Activated T-helper 2 cell treated with anti-CD3 and anti-CD28 coated beads, Interferon-gamma antibody, Interleukin-2, Interleukin-4, amounts not matched to agents 10 μg/mL and 5 μg/mL and 100 μg/mL, durations not matched to agents 14 hours and 24 hours and 36 hours (primary cell): ENCODE measurements around the gene TNFRSF21. TPM values are rescaled to one million over a fixed set of nuclear protein-coding genes. Genes with fewer than 3 reads are reported as not detected.
"Not testable (repeated sequence)": the region's sequence is repeated elsewhere in the genome, so short reads cannot be mapped to it uniquely, and the experiment has no call there.

Source experiments
- DNase-seq: peaks from one replicate; pipeline ENCODE4 v3.0.0; 2021; ENCODE audit warnings: low spot score
- H3K27ac Mint-ChIP-seq: one replicate; pipeline ENCODE4 v1.8.0; 2021; ENCODE audit warnings: mixed read lengths
- H3K27me3 Mint-ChIP-seq: one replicate; pipeline ENCODE4 v1.8.0; 2021; ENCODE audit warnings: low read depth, mixed read lengths
- H3K36me3 Mint-ChIP-seq: one replicate; pipeline ENCODE4 v1.8.0; 2021; ENCODE audit warnings: low read depth, mixed read lengths
- H3K4me1 Mint-ChIP-seq: one replicate; pipeline ENCODE4 v1.8.0; 2021; ENCODE audit warnings: low read depth, mixed read lengths
- H3K4me3 Mint-ChIP-seq: one replicate; pipeline ENCODE4 v1.8.0; 2021; ENCODE audit warnings: low read depth, mild to moderate bottlenecking, moderate library complexity, mixed read lengths
- H3K9me3 Mint-ChIP-seq: one replicate; pipeline ENCODE4 v1.8.0; 2021; ENCODE audit warnings: mixed read lengths
- intact Hi-C: fragments of 100-400 bp; cut with micrococcal nuclease; formaldehyde crosslinking; loops from one replicate; pipeline ENCODE4 v1.15.1; 2023
- total RNA-seq: library from RNA; stranded (reverse); gene quantifications from 2 replicates; pipeline ENCODE4 v1.2.3, GENCODE V29; 2022

Gene TNFRSF21
- total RNA-seq, 1 donor from 2014 or later, result 2.7 TPM

DNA sequence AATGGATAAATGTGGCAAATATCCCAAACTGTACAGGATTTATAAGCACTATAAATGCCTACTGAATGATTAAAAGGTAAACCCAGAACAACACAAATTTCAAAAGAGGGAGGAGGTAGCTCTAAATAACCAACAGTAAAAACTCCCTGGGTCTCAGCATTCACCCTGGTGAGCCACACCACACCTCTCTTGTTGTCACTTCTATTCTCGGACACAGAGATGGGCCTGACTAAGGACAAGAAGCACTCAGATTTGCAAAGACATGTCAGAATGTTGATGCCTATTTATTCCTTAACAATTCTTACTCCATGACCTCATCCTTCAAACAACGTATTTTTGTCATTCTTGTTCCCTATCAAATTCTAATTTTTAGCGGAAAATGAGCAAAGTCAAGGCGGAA, 14.7 kb downstream of the TNFRSF21 start:
- no peak overlapping the region for H3K4me3 Mint-ChIP-seq
- no peaks in the 10 kb centered on the region for H3K36me3 Mint-ChIP-seq
- intact Hi-C loops, result no loop called here
- no peaks in the 10 kb centered on the region for H3K4me1 Mint-ChIP-seq
- no peak for DNase-seq
- peaks cover 5% of the 10 kb centered on the region for H3K9me3 Mint-ChIP-seq
- no peak overlapping the region for H3K27ac Mint-ChIP-seq
- H3K27me3 Mint-ChIP-seq, result peaks cover 4% of the 10 kb centered on the region

DNA sequence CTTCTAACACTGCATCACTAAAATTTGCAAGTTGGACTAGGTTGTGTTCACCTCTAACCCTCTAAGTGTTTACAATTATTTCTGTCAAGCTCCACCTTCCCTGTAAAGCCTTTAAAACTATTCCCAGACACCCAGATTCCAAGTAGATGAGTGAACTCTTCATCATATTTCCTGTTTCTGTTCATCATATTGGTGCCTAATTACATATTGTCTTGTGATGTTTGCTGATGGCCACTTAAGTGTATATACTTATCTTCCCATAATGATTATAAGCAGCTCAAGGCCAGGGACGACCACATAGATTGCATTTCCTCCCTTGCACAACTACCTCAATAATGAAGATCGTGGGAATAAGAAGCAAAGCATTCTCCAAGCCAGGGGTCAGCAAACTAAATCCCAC, 16.8 kb downstream of the TNFRSF21 start:
- no peak for DNase-seq
- H3K36me3 Mint-ChIP-seq, result no peaks in the 10 kb centered on the region
- peaks cover 5% of the 10 kb centered on the region for H3K9me3 Mint-ChIP-seq
- H3K27me3 Mint-ChIP-seq, result peaks cover 4% of the 10 kb centered on the region
- no peak overlapping the region for H3K27ac Mint-ChIP-seq
- H3K4me3 Mint-ChIP-seq, result no peak overlapping the region
- H3K4me1 Mint-ChIP-seq, result no peaks in the 10 kb centered on the region
- intact Hi-C loops, result no loop called here

DNA sequence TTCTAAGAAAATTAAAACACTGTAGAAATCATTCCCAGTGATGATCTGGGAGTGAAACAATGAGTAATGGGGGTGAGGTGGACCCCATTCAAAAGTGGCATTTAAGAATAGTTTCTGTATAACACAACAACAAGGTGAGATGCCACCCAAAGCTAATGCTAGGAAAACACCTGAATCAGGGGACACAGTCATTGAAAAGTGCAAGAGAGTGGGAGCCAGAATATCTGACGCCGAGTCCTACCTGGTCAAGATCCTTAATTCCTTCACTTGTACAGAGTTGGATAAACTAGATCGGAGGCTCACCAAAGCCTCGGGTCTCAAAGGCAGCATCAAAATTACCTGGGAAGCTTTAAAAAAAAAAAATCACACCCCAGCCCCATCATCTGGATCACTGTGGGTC, 17.7 kb downstream of the TNFRSF21 start:
- no peak overlapping the region for H3K4me3 Mint-ChIP-seq
- H3K9me3 Mint-ChIP-seq, result peaks cover 5% of the 10 kb centered on the region
- DNase-seq, result no peak
- no peak overlapping the region for H3K27ac Mint-ChIP-seq
- H3K36me3 Mint-ChIP-seq, result no peaks in the 10 kb centered on the region
- H3K27me3 Mint-ChIP-seq, result peaks cover 4% of the 10 kb centered on the region
- H3K4me1 Mint-ChIP-seq, result no peaks in the 10 kb centered on the region
- intact Hi-C loops, result no loop called here

DNA sequence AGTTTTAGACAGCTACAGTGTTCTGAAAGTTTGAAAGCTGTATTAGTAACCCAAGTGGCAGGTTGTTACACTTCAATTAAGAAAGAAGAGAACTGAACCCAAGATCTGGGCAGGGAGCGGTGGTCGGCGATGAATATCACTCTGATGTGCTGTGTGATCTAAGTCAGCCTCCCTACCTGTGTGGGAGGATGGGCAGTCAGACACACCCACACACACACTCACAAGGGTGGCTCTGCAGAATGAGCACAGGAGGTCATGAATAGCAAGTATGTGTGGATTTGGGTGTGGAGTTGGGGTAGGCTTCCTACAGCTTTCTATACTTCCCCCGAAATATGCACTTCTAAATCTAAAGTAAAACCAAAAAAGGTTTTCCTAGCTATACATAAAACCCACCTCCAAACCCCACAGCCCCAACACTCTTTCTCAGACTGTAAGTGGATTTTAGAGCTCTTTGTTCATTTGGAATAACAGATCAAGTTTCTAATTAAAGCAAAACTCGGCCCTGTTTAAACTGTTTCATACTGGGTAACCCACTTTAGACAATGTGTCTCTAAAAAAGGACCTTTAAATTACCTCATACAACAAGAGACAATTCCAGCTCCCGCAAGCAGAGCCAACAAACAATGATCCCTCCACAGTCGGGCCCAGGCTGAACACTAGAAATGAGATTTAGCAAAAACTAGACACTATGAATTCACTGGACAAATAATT, 19.4 kb downstream of the TNFRSF21 start:
- Mint-ChIP-seq H3K27ac (no peak overlapping the region), H3K9me3 (peaks cover 5% of the 10 kb centered on the region), H3K27me3 (peaks cover 2% of the 10 kb centered on the region), H3K36me3 (no peaks in the 10 kb centered on the region), H3K4me1 (no peaks in the 10 kb centered on the region), H3K4me3 (no peak overlapping the region)
- intact Hi-C loops, result no loop called here
- DNase-seq, result no peak

DNA sequence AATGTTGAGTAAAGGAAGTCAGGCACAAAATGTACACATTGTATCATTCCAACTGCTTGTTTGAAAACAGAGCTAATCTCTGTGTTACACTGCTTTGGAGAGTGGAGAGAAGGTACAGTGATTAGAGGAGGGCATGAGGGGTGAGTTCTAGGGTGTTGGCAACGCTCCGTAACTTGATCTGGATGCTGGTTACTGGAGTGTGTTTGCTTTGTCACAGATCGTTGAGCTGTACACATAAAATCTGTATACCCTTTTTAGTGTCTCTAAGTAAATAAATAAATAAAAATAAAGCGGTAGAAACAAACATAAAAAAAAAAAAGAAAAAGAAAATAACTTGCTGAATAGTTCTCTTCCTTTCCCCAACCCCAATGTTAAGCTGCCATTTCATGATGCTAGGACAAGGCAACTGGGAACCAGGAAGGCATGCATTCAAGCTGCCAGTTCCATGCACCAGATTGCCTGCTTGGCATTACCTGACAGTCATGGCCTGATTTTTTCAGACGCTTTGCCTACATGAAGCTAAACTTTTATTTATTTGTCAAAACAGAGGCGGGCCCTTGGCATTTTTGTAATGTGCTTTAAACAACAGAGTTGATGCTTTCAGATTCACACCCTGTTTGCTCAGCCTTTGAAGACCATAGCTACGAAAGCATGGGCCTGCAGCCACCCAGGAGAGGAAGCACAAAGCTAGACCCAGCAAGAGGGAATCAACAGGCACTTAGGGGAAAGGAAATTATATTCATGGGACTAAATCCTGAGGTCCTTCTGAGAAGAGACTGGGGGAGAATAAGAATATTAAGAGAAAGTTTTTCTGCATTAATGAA, 21.2 kb downstream of the TNFRSF21 start:
- DNase-seq, result no peak
- Mint-ChIP-seq H3K9me3 (peaks cover 5% of the 10 kb centered on the region), H3K27me3 (no peaks in the 10 kb centered on the region), H3K4me3 (no peak overlapping the region), H3K36me3 (no peaks in the 10 kb centered on the region), H3K27ac (no peak overlapping the region), H3K4me1 (no peaks in the 10 kb centered on the region)
- intact Hi-C loops, result no loop called here

DNA sequence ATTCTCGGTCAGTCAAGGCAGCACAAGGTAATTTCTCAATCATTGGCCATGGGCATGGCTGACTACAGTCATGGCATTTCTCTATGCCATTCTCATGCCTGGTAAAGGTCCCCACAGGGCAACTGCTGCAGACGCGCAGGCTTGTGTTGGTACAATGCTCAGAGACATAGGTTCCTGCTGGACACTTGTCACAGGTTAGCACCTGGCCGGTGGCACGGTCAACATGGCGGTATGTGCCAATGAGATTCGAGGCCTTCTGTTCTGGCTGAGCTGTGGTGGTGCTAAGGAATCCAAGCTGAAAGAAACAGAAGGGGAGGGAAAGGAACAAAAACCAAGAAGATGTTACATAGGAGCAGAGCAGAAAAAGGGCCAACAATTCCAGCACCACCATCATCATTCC, 23.4 kb downstream of the TNFRSF21 start:
- Mint-ChIP-seq H3K4me3 (no peak overlapping the region), H3K27ac (no peak overlapping the region), H3K9me3 (peaks cover 5% of the 10 kb centered on the region), H3K27me3 (no peaks in the 10 kb centered on the region), H3K4me1 (no peaks in the 10 kb centered on the region), H3K36me3 (no peaks in the 10 kb centered on the region)
- intact Hi-C loops, result no loop called here
- DNase-seq, result no peak

DNA sequence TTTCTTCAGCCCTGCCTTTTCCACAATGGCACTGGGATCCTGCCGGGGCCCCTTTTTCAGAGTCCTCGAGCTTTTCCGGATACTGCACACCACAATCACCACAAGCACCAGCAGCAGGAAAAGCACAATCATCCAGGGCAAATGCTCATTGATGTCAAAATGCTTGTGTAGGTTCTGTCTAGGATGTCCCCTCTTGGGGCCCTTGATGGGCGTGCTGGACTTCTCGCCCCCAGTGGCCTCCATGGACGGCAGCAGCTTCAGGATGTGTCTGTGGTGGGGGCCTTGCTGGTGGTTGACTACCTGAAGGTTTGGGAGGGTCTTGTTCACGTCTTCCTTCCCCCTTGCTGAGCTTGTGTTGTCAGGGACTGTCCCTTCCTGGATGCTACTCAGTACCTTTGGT, 25.7 kb downstream of the TNFRSF21 start:
- Mint-ChIP-seq H3K36me3 (no peaks in the 10 kb centered on the region), H3K4me3 (no peak overlapping the region), H3K4me1 (no peaks in the 10 kb centered on the region), H3K9me3 (no peaks in the 10 kb centered on the region), H3K27ac (no peak overlapping the region), H3K27me3 (no peaks in the 10 kb centered on the region)
- no peak for DNase-seq
- intact Hi-C loops, result no loop called here

DNA sequence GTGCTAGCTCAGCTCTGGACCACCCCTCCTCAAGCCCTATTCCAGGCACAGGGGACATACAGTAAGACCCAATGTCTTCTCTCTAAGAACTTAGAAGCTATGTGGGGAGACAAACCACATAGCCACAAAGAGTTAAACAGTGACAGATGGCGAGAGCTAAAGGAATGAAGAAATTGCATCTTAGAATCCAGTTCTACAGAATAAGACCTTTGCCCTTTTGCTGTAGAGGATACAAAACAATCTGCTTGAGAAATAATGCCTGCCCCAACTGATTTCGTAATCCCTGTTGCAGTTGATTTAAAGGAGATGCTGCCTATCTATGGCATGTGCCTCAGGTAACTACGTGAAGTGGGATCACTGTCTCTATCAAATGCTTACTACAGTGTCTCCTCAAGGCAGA, 31.2 kb downstream of the TNFRSF21 start:
- no peaks in the 10 kb centered on the region for H3K9me3 Mint-ChIP-seq
- H3K4me1 Mint-ChIP-seq, result no peaks in the 10 kb centered on the region
- H3K27me3 Mint-ChIP-seq, result no peaks in the 10 kb centered on the region
- intact Hi-C loops, result no loop called here
- H3K27ac Mint-ChIP-seq, result no peak overlapping the region
- no peak overlapping the region for H3K4me3 Mint-ChIP-seq
- DNase-seq, result no peak
- H3K36me3 Mint-ChIP-seq, result no peaks in the 10 kb centered on the region

DNA sequence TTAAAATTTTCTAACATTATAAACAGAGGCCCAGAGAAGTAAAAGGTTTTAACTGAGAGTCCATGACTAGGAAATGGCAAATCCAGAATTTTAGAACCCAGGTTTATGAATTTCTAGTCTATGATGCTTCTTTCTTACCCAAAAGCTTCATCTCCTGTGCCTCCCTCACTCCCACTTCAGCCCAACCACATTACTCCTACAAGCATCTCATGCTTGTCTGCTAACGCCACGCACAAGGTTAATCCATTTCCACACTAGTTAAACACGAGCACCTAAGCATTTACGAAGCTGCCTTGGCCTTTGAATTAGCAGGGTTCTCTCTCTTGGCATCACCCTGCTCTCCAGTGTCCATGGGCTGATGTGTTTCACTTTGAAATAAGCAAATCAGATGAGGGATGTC, 32.0 kb downstream of the TNFRSF21 start:
- intact Hi-C loops, result no loop called here
- no peak for DNase-seq
- no peaks in the 10 kb centered on the region for H3K9me3 Mint-ChIP-seq

DNA sequence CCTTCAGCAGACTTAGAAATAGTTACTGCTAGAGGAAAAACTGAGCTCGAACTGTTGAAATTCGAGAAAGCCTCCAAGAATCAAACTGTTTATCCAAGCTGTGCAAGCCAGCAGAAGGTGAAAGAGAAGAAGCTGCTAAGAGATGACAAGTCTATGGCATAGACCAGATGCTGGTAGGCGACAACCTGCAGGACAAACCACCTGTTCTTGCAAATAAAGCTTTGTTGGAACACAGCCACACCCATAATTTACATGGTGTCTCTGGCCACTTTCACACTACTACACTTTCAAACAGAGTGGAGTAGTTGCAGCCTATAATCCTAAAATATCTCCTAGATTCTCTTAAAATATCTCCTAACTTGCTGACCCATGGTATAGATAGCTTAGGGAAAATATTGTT, 33.3 kb downstream of the TNFRSF21 start:
- no peak overlapping the region for H3K4me3 Mint-ChIP-seq
- H3K27me3 Mint-ChIP-seq, result no peaks in the 10 kb centered on the region
- no peaks in the 10 kb centered on the region for H3K9me3 Mint-ChIP-seq
- H3K27ac Mint-ChIP-seq, result no peak overlapping the region
- no peaks in the 10 kb centered on the region for H3K36me3 Mint-ChIP-seq
- no peak for DNase-seq
- intact Hi-C loops, result no loop called here
- no peaks in the 10 kb centered on the region for H3K4me1 Mint-ChIP-seq

More for the DNA sequence above, 32.0 kb downstream of the TNFRSF21 start:
- Mint-ChIP-seq H3K4me1 (no peaks in the 10 kb centered on the region), H3K27me3 (no peaks in the 10 kb centered on the region), H3K27ac (no peak overlapping the region), H3K4me3 (no peak overlapping the region), H3K36me3 (no peaks in the 10 kb centered on the region)

DNA sequence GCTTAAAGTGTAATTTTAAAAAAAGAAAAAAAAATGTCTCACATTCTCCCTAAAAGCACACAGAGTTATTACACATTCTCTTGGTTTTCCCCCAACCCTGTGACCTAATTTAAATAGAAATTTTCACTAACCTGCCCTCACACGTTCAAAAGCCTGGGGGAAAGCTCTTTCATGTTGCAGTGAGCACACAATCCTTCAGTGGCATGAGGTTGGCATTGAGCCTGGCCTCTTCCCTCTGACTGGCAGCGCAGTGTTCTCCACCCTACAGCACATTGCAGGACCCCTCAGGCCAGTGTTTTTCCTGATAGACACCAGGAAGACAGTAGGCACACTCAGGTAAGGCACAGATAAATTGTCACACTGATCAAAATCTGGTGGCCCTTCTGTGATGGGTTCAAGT, 34.1 kb downstream of the TNFRSF21 start:
- no peaks in the 10 kb centered on the region for H3K27me3 Mint-ChIP-seq
- no peaks in the 10 kb centered on the region for H3K4me1 Mint-ChIP-seq
- intact Hi-C loops, result no loop called here
- no peak for DNase-seq
- no peak overlapping the region for H3K4me3 Mint-ChIP-seq
- no peak overlapping the region for H3K27ac Mint-ChIP-seq
- H3K36me3 Mint-ChIP-seq, result no peaks in the 10 kb centered on the region
- no peaks in the 10 kb centered on the region for H3K9me3 Mint-ChIP-seq

DNA sequence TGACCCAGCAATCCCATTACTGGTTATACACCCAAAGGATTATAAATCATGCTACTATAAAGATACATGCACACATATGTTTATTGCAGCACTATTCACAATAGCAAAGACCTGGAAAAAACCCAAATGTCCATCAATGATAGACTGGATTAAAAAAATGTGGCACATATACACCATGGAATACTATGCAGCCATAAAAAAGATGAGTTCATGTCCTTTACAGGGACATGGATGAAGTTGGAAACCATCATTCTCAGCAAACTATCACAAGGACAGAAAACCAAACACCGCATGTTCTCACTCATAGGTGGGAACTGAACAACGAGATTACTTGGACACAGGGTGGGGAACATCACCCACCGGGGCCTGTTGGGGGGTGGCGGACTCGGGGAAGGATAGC, 34.6 kb downstream of the TNFRSF21 start:
- intact Hi-C loops, H3K4me1 Mint-ChIP-seq, H3K9me3 Mint-ChIP-seq, H3K4me3 Mint-ChIP-seq, H3K36me3 Mint-ChIP-seq, H3K27ac Mint-ChIP-seq, DNase-seq, H3K27me3 Mint-ChIP-seq: not testable (repeated sequence)

DNA sequence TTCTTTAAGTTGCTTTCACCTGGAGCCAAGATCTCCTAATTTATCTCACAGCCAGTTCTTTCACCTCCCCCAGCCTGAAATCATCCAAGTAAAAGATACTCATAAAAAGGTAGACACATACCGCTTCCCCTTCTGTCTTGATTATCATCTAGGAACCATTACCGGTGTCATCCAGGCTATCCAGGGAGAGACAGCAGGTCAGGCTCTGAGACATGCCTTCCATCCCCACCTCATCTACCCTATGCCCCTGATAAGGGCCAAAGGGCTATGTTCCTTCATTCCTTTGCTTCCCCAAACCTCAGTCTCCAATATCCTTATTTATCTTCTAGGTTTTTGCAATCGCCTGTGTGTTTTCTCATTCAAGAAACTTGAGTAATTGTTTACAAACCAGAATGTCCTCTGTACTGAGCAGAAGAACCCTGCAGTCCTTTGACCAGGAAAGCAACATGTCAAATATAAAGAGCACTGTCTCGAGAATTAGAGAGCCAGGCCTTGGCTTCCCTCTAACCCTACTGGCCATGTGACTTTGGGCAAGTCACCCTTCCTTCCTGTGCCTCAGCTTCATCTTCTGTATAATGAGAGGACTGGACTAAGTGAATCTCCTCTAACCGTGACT, 41.0 kb downstream of the TNFRSF21 start:
- intact Hi-C loops, result no loop called here
- no peaks in the 10 kb centered on the region for H3K36me3 Mint-ChIP-seq
- H3K27ac Mint-ChIP-seq, result no peak overlapping the region
- H3K9me3 Mint-ChIP-seq, result no peaks in the 10 kb centered on the region
- no peaks in the 10 kb centered on the region for H3K4me1 Mint-ChIP-seq
- no peak for DNase-seq
- no peaks in the 10 kb centered on the region for H3K27me3 Mint-ChIP-seq
- no peak overlapping the region for H3K4me3 Mint-ChIP-seq
